Stimulated activated CD4-positive, alpha-beta T cell treated with anti-CD3 and anti-CD28 coated beads, Interleukin-4, amount 100 ng/mL, for 24 hours (primary cell): Measurements from ENCODE around the gene PHETA1.

Source experiments
- DNase-seq: peaks from one replicate; pipeline ENCODE4 v3.0.0-alpha.2; 2020

PHETA1 gene

GRCh38 chr12:111368291-111368787 is 556 bp downstream of the PHETA1 start:
- DNase-seq = no peak

- no peak for DNase-seq
Observed at GRCh38 chr12:111367661-111368221, 1.2 kb downstream of the PHETA1 start.

- DNase-seq = no peak
Observed at GRCh38 chr12:111366583-111366982, 2.3 kb downstream of the PHETA1 start.

- no peak for DNase-seq
Observed at GRCh38 chr12:111366075-111366474, 2.8 kb downstream of the PHETA1 start.

GRCh38 chr12:111363578-111363977 is 5.3 kb downstream of the PHETA1 start:
- no peak for DNase-seq

- DNase-seq = no peak
Observed at GRCh38 chr12:111362687-111363475, 6.0 kb downstream of the PHETA1 start.

GRCh38 chr12:111361717-111362576 is 6.9 kb downstream of the PHETA1 start:
- DNase-seq = no peak

GRCh38 chr12:111361073-111361716 is 7.7 kb downstream of the PHETA1 start:
- no peak for DNase-seq

GRCh38 chr12:111360325-111360930 is 8.5 kb downstream of the PHETA1 start:
- no peak for DNase-seq

GRCh38 chr12:111359914-111360276 is 9.0 kb downstream of the PHETA1 start:
- DNase-seq = no peak

GRCh38 chr12:111359231-111359913 is 9.5 kb downstream of the PHETA1 start:
- DNase-seq = peak; percentile 50

- no peak for DNase-seq
Observed at GRCh38 chr12:111355201-111355925, 13.5 kb downstream of the PHETA1 start.

- DNase-seq = no peak
Observed at GRCh38 chr12:111354511-111354910, 14.4 kb downstream of the PHETA1 start.

GRCh38 chr12:111353603-111354295 is 15.1 kb downstream of the PHETA1 start:
- DNase-seq = no peak

- DNase-seq = no peak
Observed at GRCh38 chr12:111353026-111353425, 15.9 kb downstream of the PHETA1 start.

GRCh38 chr12:111352296-111352993 is 16.4 kb downstream of the PHETA1 start:
- DNase-seq = no peak

GRCh38 chr12:111351026-111351425 is 17.9 kb downstream of the PHETA1 start:
- DNase-seq = no peak

GRCh38 chr12:111349748-111350520 is 19.0 kb downstream of the PHETA1 start:
- DNase-seq = no peak

GRCh38 chr12:111349101-111349747 is 19.7 kb downstream of the PHETA1 start:
- DNase-seq = no peak
